Naive thymus-derived CD4-positive, alpha-beta T cell (primary cell): ENCODE results near the gene TADA3. TPM values are rescaled to one million over a fixed set of nuclear protein-coding genes. Genes with fewer than 3 reads are reported as not detected.

Experiments used
- ATAC-seq: fragments of 150-1000 bp; cut with Tn5 transposase; 2 replicates; pipeline ENCODE4 v1.10.0; 2021; ENCODE audit warnings: mild to moderate bottlenecking, moderate library complexity
- CTCF ChIA-PET: fragments of 350-600 bp; sonication (Branson Sonifier 250); formaldehyde crosslinking; loops from one replicate; lab custom pipeline; 2021; ENCODE audit warnings: antibody characterized with exemption; lab: Charles Lee
- POLR2A ChIA-PET: fragments of 350-600 bp; sonication (Branson Sonifier 250); formaldehyde crosslinking; loops from one replicate; lab custom pipeline; 2021; ENCODE audit warnings: antibody characterized with exemption, inconsistent platforms; lab: Charles Lee
- DNase-seq, 9 donors: peaks; one replicate each; pipeline versions ENCODE4 v3.0.0 to v3.0.0-alpha.2; 2020 to 2022; ENCODE audit warnings: mixed read lengths in 1 of 9
- H3K27ac ChIP-seq: one replicate; pipeline ENCODE4 v1.7.0; 2013; ENCODE audit warnings: mild to moderate bottlenecking, low read depth, low read length, moderate library complexity
- H3K27me3 ChIP-seq, 2 donors: one replicate each; pipeline ENCODE4 v1.7.0; 2013; ENCODE audit warnings: low read length in 2 of 2, mild to moderate bottlenecking in 2 of 2, moderate library complexity in 2 of 2; ENCODE audit not compliant: control insufficient read depth in 2 of 2, insufficient read depth in 2 of 2
- H3K36me3 ChIP-seq, 3 experiments: 1 replicate in 2 of 3; 2 replicates in 1 of 3; pipeline ENCODE4 v1.7.0; 2013; ENCODE audit warnings: low read length in 3 of 3, mild to moderate bottlenecking in 3 of 3, moderate library complexity in 1 of 3; ENCODE audit not compliant: insufficient read depth in 3 of 3, control insufficient read depth in 2 of 3
- H3K4me1 ChIP-seq, 2 donors: one replicate each; pipeline ENCODE4 v1.7.0; 2013; ENCODE audit warnings: low read length in 2 of 2, mild to moderate bottlenecking in 2 of 2, moderate library complexity in 1 of 2; ENCODE audit not compliant: control insufficient read depth in 2 of 2, insufficient read depth in 2 of 2
- H3K4me3 ChIP-seq: 2 replicates; pipeline ENCODE4 v1.7.0; 2013; ENCODE audit warnings: mild to moderate bottlenecking, low read length
- H3K9me3 ChIP-seq, 3 experiments: 1 replicate in 2 of 3; 2 replicates in 1 of 3; pipeline ENCODE4 v1.7.0; 2013; ENCODE audit warnings: low read length in 3 of 3; ENCODE audit not compliant: control insufficient read depth in 2 of 3
- H3K27ac Mint-ChIP-seq, 9 donors: one replicate each; pipeline ENCODE4 v1.8.0; 2020 to 2022; ENCODE audit warnings: mixed read lengths in 9 of 9, mild to moderate bottlenecking in 8 of 9, moderate library complexity in 5 of 9, inconsistent platforms in 2 of 9
- H3K27me3 Mint-ChIP-seq, 5 donors: one replicate each; pipeline ENCODE4 v1.8.0; 2021 to 2022; ENCODE audit warnings: mixed read lengths in 5 of 5, mild to moderate bottlenecking in 1 of 5
- H3K36me3 Mint-ChIP-seq, 5 donors: one replicate each; pipeline ENCODE4 v1.8.0; 2020 to 2022; ENCODE audit warnings: mixed read lengths in 5 of 5, mild to moderate bottlenecking in 3 of 5, inconsistent platforms in 1 of 5
- H3K4me1 Mint-ChIP-seq, 7 donors: one replicate each; pipeline ENCODE4 v1.8.0; 2020 to 2022; ENCODE audit warnings: mixed read lengths in 7 of 7, mild to moderate bottlenecking in 3 of 7, inconsistent platforms in 1 of 7
- H3K4me3 Mint-ChIP-seq, 10 donors: one replicate each; pipeline ENCODE4 v1.8.0; 2020 to 2022; ENCODE audit warnings: mild to moderate bottlenecking in 10 of 10, mixed read lengths in 10 of 10, moderate library complexity in 6 of 10, inconsistent platforms in 2 of 10
- H3K9me3 Mint-ChIP-seq, 11 donors: one replicate each; pipeline ENCODE4 v1.8.0; 2020 to 2022; ENCODE audit warnings: mixed read lengths in 11 of 11, mild to moderate bottlenecking in 4 of 11, inconsistent platforms in 1 of 11, moderate library complexity in 1 of 11
- intact Hi-C, 2 donors: fragments of 100-400 bp; cut with micrococcal nuclease; formaldehyde crosslinking; loops; one replicate each; pipeline ENCODE4 v1.15.1; 2023
- polyA plus RNA-seq, 2 donors: library from polyadenylated mRNA; unstranded; fragments of 300-500 nt; fragmentation: Illumina TruSeq; gene quantifications; one replicate each; pipeline ENCODE4 v1.2.3, GENCODE V29; 2021
- total RNA-seq, 6 experiments: library from RNA in 5 of 6; stranded (reverse) in 5 of 6; gene quantifications; 1 replicate in 5 of 6; 2 replicates in 1 of 6; pipeline ENCODE4 v1.2.3 and lab custom pipeline; 2021 to 2026

Gene TADA3
- total and polyA plus RNA-seq, 7 experiments from 2014 or later = 31.6 to 69.5 (median 42.7) TPM

- peak overlapping the region; percentile 70 to 94 (median 84) for H3K4me3 Mint-ChIP-seq
- Histone ChIP-seq H3K36me3 (peaks cover 0 to 19% (median 8%) of the 10 kb centered on the region in 3 experiments), H3K4me1 (peaks cover 21 to 28% of the 10 kb centered on the region in 2 donors), H3K27ac (peak overlapping the region; percentile 90), H3K4me3 (peak overlapping the region; percentile 76), H3K27me3 (no peaks in the 10 kb centered on the region), H3K9me3 (no peaks in the 10 kb centered on the region)
- H3K27ac Mint-ChIP-seq = peak overlapping the region; percentile 17 to 93 (median 76)
- no peaks in the 10 kb centered on the region for H3K9me3 Mint-ChIP-seq
- H3K36me3 Mint-ChIP-seq = peaks cover 0 to 20% (median 0%) of the 10 kb centered on the region in 5 donors
- DNase-seq (peak in 1 of 9 donors; percentile 8), ATAC-seq (no peak)
- ChIA-PET CTCF (no interaction called here), POLR2A (interaction anchor here (0.6 to 5.9 kb wide), 6 partner anchors 14 to 432 kb away, joined by 3 to 61 read pairs (median 10); partner anchors contain the start of genes ARPC4, BRPF1, OGG1 and TADA3)
- intact Hi-C loops = loop anchor here in 1 of 2 donors (1.0 kb wide), 1 partner anchor 136 kb away; no protein-coding TSS in a partner anchor
- H3K4me1 Mint-ChIP-seq = peaks cover 31 to 41% (median 38%) of the 10 kb centered on the region in 7 donors
- no peaks in the 10 kb centered on the region for H3K27me3 Mint-ChIP-seq
Measured at GRCh38 chr3:9810433-9810770, 18.1 kb upstream of the TADA3 start.

GRCh38 chr3:9809615-9810432, 17.6 kb upstream of the TADA3 start, which contains the start of gene TTLL3:
Gene TTLL3, plus strand, starts transcription at chr3:9810262. Its CDS starts 400 bp downstream, at chr3:9810662.
- ATAC-seq = peak; percentile 76
- H3K9me3 ChIP-seq = no peaks in the 10 kb centered on the region
- Mint-ChIP-seq H3K27ac (peak within 1 kb of the TSS; percentile 92 to 98 (median 96)), H3K36me3 (peaks cover 0 to 21% (median 0%) of the 10 kb centered on the region in 5 donors), H3K9me3 (no peaks in the 10 kb centered on the region), H3K4me1 (peaks cover 31 to 41% (median 38%) of the 10 kb centered on the region in 7 donors), H3K4me3 (peak within 1 kb of the TSS; percentile 89 to 96 (median 92)), H3K27me3 (no peaks in the 10 kb centered on the region)
- ChIA-PET CTCF (interaction anchor here (1.1 kb wide), 1 partner anchor 17 kb away, joined by 3 read pairs; the partner anchor contains the start of gene ARPC4), POLR2A (interaction anchor here (0.6 to 5.9 kb wide), 14 partner anchors 9 to 432 kb away, joined by 3 to 61 read pairs (median 5); partner anchors contain the start of genes ARPC4, BRPF1, CRELD1 and MTMR14)
- intact Hi-C loops = loop anchor here (1.0 to 5.0 kb wide), 7 partner anchors 17 to 136 kb away; partner anchors contain the start of genes RPUSD3 (in 2 of the 2), ARPC4 (in 1 of the 2), CRELD1 (in 1 of the 2) and JAGN1 (in 1 of the 2)
- no peaks in the 10 kb centered on the region for H3K27me3 ChIP-seq
- peak within 1 kb of the TSS; percentile 76 for H3K4me3 ChIP-seq
- peaks cover 4 to 25% (median 13%) of the 10 kb centered on the region in 3 experiments for H3K36me3 ChIP-seq
- peaks cover 21 to 28% of the 10 kb centered on the region in 2 donors for H3K4me1 ChIP-seq
- peak; percentile 33 to 50 (median 43) for DNase-seq
- peak within 1 kb of the TSS; percentile 90 for H3K27ac ChIP-seq

GRCh38 chr3:9809239-9809614, 17.0 kb upstream of the TADA3 start:
- Mint-ChIP-seq H3K27ac (peak overlapping the region; percentile 92 to 98 (median 96)), H3K4me3 (peak overlapping the region; percentile 89 to 96 (median 92)), H3K9me3 (no peaks in the 10 kb centered on the region), H3K27me3 (no peaks in the 10 kb centered on the region), H3K4me1 (peaks cover 31 to 42% (median 39%) of the 10 kb centered on the region in 7 donors), H3K36me3 (peaks cover 0 to 27% (median 3%) of the 10 kb centered on the region in 5 donors)
- Histone ChIP-seq H3K9me3 (no peaks in the 10 kb centered on the region), H3K27me3 (no peaks in the 10 kb centered on the region), H3K27ac (peak overlapping the region; percentile 90), H3K36me3 (peaks cover 10 to 31% (median 19%) of the 10 kb centered on the region in 3 experiments), H3K4me1 (peaks cover 21 to 28% of the 10 kb centered on the region in 2 donors), H3K4me3 (peak overlapping the region; percentile 76)
- intact Hi-C loops = loop anchor here (1.0 to 5.0 kb wide), 6 partner anchors 16 to 124 kb away; partner anchors contain the start of genes RPUSD3 (in 2 of the 2), ARPC4 (in 1 of the 2), CRELD1 (in 1 of the 2) and JAGN1 (in 1 of the 2)
- ChIA-PET CTCF (interaction anchor here (1.1 kb wide), 1 partner anchor 16 kb away, joined by 3 read pairs; the partner anchor contains the start of gene ARPC4), POLR2A (interaction anchor here (0.5 to 5.9 kb wide), 17 partner anchors 8 to 511 kb away, joined by 3 to 61 read pairs (median 4); partner anchors contain the start of genes ARPC4, BRPF1, CRELD1 and JAGN1)
- no peak for ATAC-seq
- peak in 3 of 9 donors; percentile 10 to 19 (median 13) for DNase-seq

- Histone ChIP-seq H3K36me3 (peaks cover 17 to 38% (median 27%) of the 10 kb centered on the region in 3 experiments), H3K27ac (peak overlapping the region; percentile 90), H3K4me3 (no peak overlapping the region), H3K27me3 (no peaks in the 10 kb centered on the region), H3K9me3 (no peaks in the 10 kb centered on the region), H3K4me1 (peaks cover 21 to 28% of the 10 kb centered on the region in 2 donors)
- ChIA-PET CTCF (interaction anchor here (0.6 to 1.0 kb wide), 4 partner anchors 16 to 487 kb away, joined by 3 to 7 read pairs (median 5); partner anchors contain the start of genes ARPC4 and TADA3), POLR2A (interaction anchor here (0.5 to 5.9 kb wide), 21 partner anchors 12 to 1798 kb away, joined by 3 to 61 read pairs (median 3); partner anchors contain the start of genes ARPC4, BRPF1, CRELD1 and JAGN1)
- Mint-ChIP-seq H3K4me1 (peaks cover 31 to 45% (median 42%) of the 10 kb centered on the region in 7 donors), H3K9me3 (no peaks in the 10 kb centered on the region), H3K27me3 (no peaks in the 10 kb centered on the region), H3K27ac (peak overlapping the region; percentile 92 to 98 (median 96)), H3K4me3 (peak overlapping the region in 9 of 10 donors; percentile 25 to 96 (median 91)), H3K36me3 (peaks cover 2 to 33% (median 8%) of the 10 kb centered on the region in 5 donors)
- intact Hi-C loops = loop anchor here (1.0 to 5.0 kb wide), 8 partner anchors 15 to 124 kb away; partner anchors contain the start of genes RPUSD3 (in 2 of the 2), ARPC4 (in 1 of the 2), BRPF1 (in 1 of the 2) and CRELD1 (in 1 of the 2)
- DNase-seq (peak in 7 of 9 donors; percentile 26 to 55 (median 40)), ATAC-seq (peak; percentile 75)
Measured at GRCh38 chr3:9808345-9809037, 16.2 kb upstream of the TADA3 start.

- DNase-seq (no peak), ATAC-seq (no peak)
- Mint-ChIP-seq H3K4me1 (peaks cover 37 to 50% (median 47%) of the 10 kb centered on the region in 7 donors), H3K9me3 (no peaks in the 10 kb centered on the region), H3K36me3 (peaks cover 7 to 35% (median 14%) of the 10 kb centered on the region in 5 donors), H3K27me3 (no peaks in the 10 kb centered on the region), H3K4me3 (peak overlapping the region in 2 of 10 donors; percentile 21 to 45), H3K27ac (peak overlapping the region in 8 of 9 donors; percentile 71 to 98 (median 94))
- Histone ChIP-seq H3K27ac (peak overlapping the region; percentile 90), H3K9me3 (no peaks in the 10 kb centered on the region), H3K27me3 (no peaks in the 10 kb centered on the region), H3K4me1 (peaks cover 21 to 28% of the 10 kb centered on the region in 2 donors), H3K4me3 (no peak overlapping the region), H3K36me3 (peaks cover 22 to 43% (median 29%) of the 10 kb centered on the region in 3 experiments)
- ChIA-PET CTCF (interaction anchor here (0.6 to 1.0 kb wide), 4 partner anchors 15 to 487 kb away, joined by 3 to 7 read pairs (median 5); partner anchors contain the start of genes ARPC4 and TADA3), POLR2A (interaction anchor here (0.5 to 5.9 kb wide), 18 partner anchors 8 to 1799 kb away, joined by 3 to 61 read pairs (median 3); partner anchors contain the start of genes ARPC4, BRPF1, CRELD1 and OGG1)
- intact Hi-C loops = loop anchor here (1.0 to 5.0 kb wide), 6 partner anchors 34 to 125 kb away; partner anchors contain the start of genes RPUSD3 (in 2 of the 2), BRPF1 (in 1 of the 2), CRELD1 (in 1 of the 2) and JAGN1 (in 1 of the 2)
Measured at GRCh38 chr3:9807981-9808344, 15.7 kb upstream of the TADA3 start.
